Fibroblast of lung (primary cell): ENCODE results near the gene ESRRA. TPM values are rescaled to one million over a fixed set of nuclear protein-coding genes. Genes with fewer than 3 reads are reported as not detected.
"Not testable (repeated sequence)": the region's sequence is repeated elsewhere in the genome, so short reads cannot be mapped to it uniquely, and the experiment has no call there.

Experiments
- DNase-seq, 2 donors: peaks; one replicate each; pipeline versions ENCODE4 v3.0.0 to v3.0.0-alpha.2; 2010; ENCODE audit warnings: low read depth in 2 of 2
- H2AFZ ChIP-seq: 2 replicates; pipeline ENCODE4 v1.5.1; 2012; ENCODE audit warnings: low read length, control low read depth, inconsistent platforms
- H3K27ac ChIP-seq: 2 replicates; pipeline ENCODE4 v1.5.1; 2011; ENCODE audit warnings: low read length, control low read depth; ENCODE audit not compliant: insufficient read depth
- H3K27me3 ChIP-seq: 2 replicates; pipeline ENCODE4 v1.5.1; 2011; ENCODE audit warnings: mild to moderate bottlenecking, low read length; ENCODE audit not compliant: control insufficient read depth, insufficient read depth
- H3K36me3 ChIP-seq: 2 replicates; pipeline ENCODE4 v1.5.1; 2011; ENCODE audit warnings: low read length; ENCODE audit not compliant: control insufficient read depth, insufficient read depth
- H3K4me1 ChIP-seq: 2 replicates; pipeline ENCODE4 v1.5.1; 2011; ENCODE audit warnings: low read length; ENCODE audit not compliant: control insufficient read depth, insufficient read depth; ENCODE audit errors: extremely low read depth
- H3K4me2 ChIP-seq: 2 replicates; pipeline ENCODE4 v1.5.1; 2011; ENCODE audit warnings: low read length, control low read depth; ENCODE audit not compliant: insufficient read depth; ENCODE audit errors: extremely low read depth
- H3K4me3 ChIP-seq, 4 experiments: fragments of 200-600 bp in 1 of 4; sonication (generic) in 1 of 4; replicated peaks in 1 of 4; 2 replicates each; pipeline ENCODE4 v1.5.1; 2011 to 2016; ENCODE audit warnings: low read length in 4 of 4, low read depth in 3 of 4, mild to moderate bottlenecking in 3 of 4, control low read depth in 2 of 4, inconsistent platforms in 1 of 4, mixed read lengths in 1 of 4; ENCODE audit not compliant: insufficient read depth in 1 of 4; ENCODE audit errors: control extremely low read depth in 1 of 4
- H3K79me2 ChIP-seq: 2 replicates; pipeline ENCODE4 v1.5.1; 2012; ENCODE audit warnings: mild to moderate bottlenecking, low read length, inconsistent platforms; ENCODE audit not compliant: control insufficient read depth, insufficient read depth
- H3K9ac ChIP-seq: 2 replicates; pipeline ENCODE4 v1.5.1; 2011; ENCODE audit warnings: mild to moderate bottlenecking, low read length, control low read depth; ENCODE audit not compliant: insufficient read depth
- H3K9me3 ChIP-seq: 2 replicates; pipeline ENCODE4 v1.5.1; 2012; ENCODE audit warnings: low read depth, low read length; ENCODE audit not compliant: control insufficient read depth, insufficient read depth
- H4K20me1 ChIP-seq: 2 replicates; pipeline ENCODE4 v1.5.1; 2011; ENCODE audit warnings: low read length; ENCODE audit not compliant: control insufficient read depth, insufficient read depth; ENCODE audit errors: extremely low read depth
- CTCF ChIP-seq, 2 donors: IDR thresholded peaks in 1 of 2; conservative IDR thresholded peaks in 1 of 2; 1 replicate in 1 of 2; 2 replicates in 1 of 2; pipeline ENCODE4 v1.5.1; 2011 to 2012; ENCODE audit warnings: low read length in 2 of 2, control low read depth in 1 of 2, inconsistent platforms in 1 of 2, low read depth in 1 of 2, mild to moderate bottlenecking in 1 of 2
- EZH2 ChIP-seq: IDR thresholded peaks from 2 replicates; pipeline ENCODE4 v1.5.1; 2012; ENCODE audit warnings: low read length, control low read depth, mild to moderate bottlenecking; ENCODE audit errors: missing control alignments
- polyA plus RNA-seq, 2 donors: library from polyadenylated mRNA; depleted of rRNA in 1 of 2; stranded (reverse) in 1 of 2; unstranded in 1 of 2; fragments of >200 nt; gene quantifications; 2 replicates each; pipeline ENCODE4 v1.2.1, GENCODE V29; 2011 to 2012; ENCODE audit warnings: missing spikeins in 1 of 2
- total RNA-seq: library from RNA; depleted of rRNA; stranded (reverse); fragments of >200 nt; gene quantifications from 2 replicates; pipeline ENCODE4 v1.2.1, GENCODE V29; 2014

The ESRRA gene
- total and polyA plus RNA-seq, 2 donors (not counting 1 experiment from before 2014, with no cell fraction given), result 6.7 to 32.5 TPM

DNA sequence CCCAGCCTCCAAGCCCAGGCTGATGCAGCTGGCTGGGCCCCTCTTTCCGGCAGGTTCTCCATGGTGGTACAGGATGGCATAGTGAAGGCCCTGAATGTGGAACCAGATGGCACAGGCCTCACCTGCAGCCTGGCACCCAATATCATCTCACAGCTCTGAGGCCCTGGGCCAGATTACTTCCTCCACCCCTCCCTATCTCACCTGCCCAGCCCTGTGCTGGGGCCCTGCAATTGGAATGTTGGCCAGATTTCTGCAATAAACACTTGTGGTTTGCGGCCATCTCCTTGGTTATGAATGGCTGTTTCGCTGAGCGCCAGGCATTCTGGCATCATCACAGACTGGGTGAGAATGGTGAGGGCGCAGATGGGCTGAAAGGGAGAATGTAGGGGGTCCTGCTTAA, 16.2 kb downstream of the ESRRA start:
- Histone ChIP-seq H3K4me1 (no peaks in the 10 kb centered on the region), H3K4me2 (no peak overlapping the region), H2AFZ (no peak overlapping the region), H3K9ac (no peak overlapping the region), H3K9me3 (no peaks in the 10 kb centered on the region), H3K79me2 (peaks cover 8% of the 10 kb centered on the region), H3K27me3 (no peaks in the 10 kb centered on the region), H4K20me1 (no peaks in the 10 kb centered on the region), H3K36me3 (peaks cover 5% of the 10 kb centered on the region), H3K27ac (no peak overlapping the region), H3K4me3 (no peak overlapping the region)
- DNase-seq, result peak in 1 of 2 donors; percentile 76
- TF ChIP-seq EZH2 (no peak), CTCF (conservative IDR thresholded peaks at IDR 0.05 in 1 of 2, IDR thresholded peaks at IDR 0.05 in 1 of 2; ENCODE audit: low read depth in 1 of 2, low read length in 2 of 2) (no peak)

DNA sequence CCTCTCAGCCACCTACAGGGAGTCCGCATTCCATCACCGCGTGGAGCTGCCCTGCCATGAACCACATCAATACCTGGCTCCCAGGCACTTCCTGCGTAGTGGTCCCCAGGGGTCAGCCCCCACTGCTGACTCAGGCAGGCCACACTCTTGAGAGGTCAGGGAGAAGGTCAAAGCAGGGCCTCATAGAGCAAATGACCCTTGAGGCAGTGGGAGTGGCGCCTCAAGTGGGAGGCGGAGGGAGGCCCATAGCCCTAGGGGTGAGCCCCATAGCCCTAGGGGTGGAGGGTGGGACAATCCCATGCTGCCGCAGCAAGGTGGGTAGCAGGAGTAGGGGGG, 17.6 kb downstream of the ESRRA start:
- H3K4me2 ChIP-seq, result no peak overlapping the region
- H3K9me3 ChIP-seq, result no peaks in the 10 kb centered on the region
- H3K4me3 ChIP-seq, result no peak overlapping the region
- no peaks in the 10 kb centered on the region for H3K27me3 ChIP-seq
- no peak for DNase-seq
- no peak for TF ChIP-seq EZH2
- no peak for TF ChIP-seq CTCF (conservative IDR thresholded peaks at IDR 0.05 in 1 of 2, IDR thresholded peaks at IDR 0.05 in 1 of 2; ENCODE audit: low read depth in 1 of 2, low read length in 2 of 2)
- peaks cover 4% of the 10 kb centered on the region for H3K79me2 ChIP-seq
- no peak overlapping the region for H2AFZ ChIP-seq
- H3K36me3 ChIP-seq, result peaks cover 5% of the 10 kb centered on the region
- no peak overlapping the region for H3K27ac ChIP-seq
- H3K9ac ChIP-seq, result no peak overlapping the region
- H3K4me1 ChIP-seq, result no peaks in the 10 kb centered on the region
- H4K20me1 ChIP-seq, result no peaks in the 10 kb centered on the region

GRCh38 chr11:64323373-64323772, 18.0 kb downstream of the ESRRA start:
- Histone ChIP-seq H3K79me2 (peaks cover 1% of the 10 kb centered on the region), H3K4me1 (no peaks in the 10 kb centered on the region), H3K9me3 (no peaks in the 10 kb centered on the region), H3K4me3 (no peak overlapping the region), H3K4me2 (no peak overlapping the region), H3K9ac (no peak overlapping the region), H3K27ac (no peak overlapping the region), H3K36me3 (peaks cover 5% of the 10 kb centered on the region), H3K27me3 (no peaks in the 10 kb centered on the region), H4K20me1 (no peaks in the 10 kb centered on the region), H2AFZ (no peak overlapping the region)
- no peak for TF ChIP-seq CTCF (conservative IDR thresholded peaks at IDR 0.05 in 1 of 2, IDR thresholded peaks at IDR 0.05 in 1 of 2; ENCODE audit: low read depth in 1 of 2, low read length in 2 of 2)
- TF ChIP-seq EZH2, result no peak
- no peak for DNase-seq

DNA sequence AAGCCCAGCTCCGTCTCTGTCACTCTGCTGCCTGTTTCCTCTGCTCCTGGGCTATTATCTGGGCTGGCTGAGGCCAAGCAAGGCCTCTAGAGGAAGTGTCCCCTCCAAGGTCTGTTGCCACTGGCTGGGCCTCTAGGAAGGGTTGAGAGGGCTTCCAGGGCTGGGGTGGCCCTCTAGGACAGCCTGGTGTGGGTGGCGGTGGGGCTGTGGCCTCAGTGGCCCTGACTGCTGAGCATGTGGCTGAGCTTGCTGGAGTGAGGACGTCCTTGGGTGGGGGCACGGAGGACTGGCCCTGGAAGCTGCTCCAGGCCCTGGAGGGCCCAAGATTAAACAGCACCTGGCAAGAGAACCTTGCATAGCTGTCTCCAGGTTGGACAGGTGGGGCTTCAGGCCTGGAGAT, 18.7 kb downstream of the ESRRA start:
- DNase-seq, H3K4me1 ChIP-seq: not testable (repeated sequence)

More for the DNA sequence above, 18.7 kb downstream of the ESRRA start:
- H3K36me3 ChIP-seq, H3K79me2 ChIP-seq, H3K9me3 ChIP-seq, H3K27me3 ChIP-seq, H2AFZ ChIP-seq, H4K20me1 ChIP-seq, H3K4me2 ChIP-seq, H3K27ac ChIP-seq, H3K4me3 ChIP-seq, H3K9ac ChIP-seq: not testable (repeated sequence)
